ENCODE data around the gene ZNF891.

Gene ZNF891

GRCh38 chr12:133130038-133130807, at the start of gene ZNF891, which contains the start of gene ZNF10:
ZNF891 (minus strand) TSS chr12:133130274; CDS start chr12:133121918, 8,356 bp downstream.
ZNF10 (plus strand) TSS chr12:133130627; CDS start chr12:133144493, 13,866 bp downstream.
- FAIRE-seq, result no peak

DNA sequence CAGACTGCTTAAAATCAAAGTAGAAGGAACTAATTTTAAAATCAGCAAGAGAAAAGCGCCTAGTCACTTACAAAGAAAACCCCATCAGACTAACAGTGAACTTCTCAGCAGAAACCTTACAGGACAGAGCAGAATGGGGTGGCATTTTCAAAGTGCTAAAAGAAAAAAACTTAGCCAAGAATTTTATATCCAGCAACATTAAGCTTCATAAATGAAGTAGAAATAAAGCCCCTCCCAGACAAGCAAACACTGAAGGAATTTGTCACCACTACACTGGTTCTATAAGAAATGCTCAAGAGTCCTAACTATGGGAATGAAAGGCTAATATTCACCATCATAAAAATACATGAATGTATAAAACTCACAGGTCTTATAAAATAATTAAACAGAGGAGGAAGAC, 44.8 kb upstream of the ZNF891 start:
- no peak for FAIRE-seq

GRCh38 chr12:133172491-133172890, 42.4 kb upstream of the ZNF891 start:
- no peak for FAIRE-seq

DNA sequence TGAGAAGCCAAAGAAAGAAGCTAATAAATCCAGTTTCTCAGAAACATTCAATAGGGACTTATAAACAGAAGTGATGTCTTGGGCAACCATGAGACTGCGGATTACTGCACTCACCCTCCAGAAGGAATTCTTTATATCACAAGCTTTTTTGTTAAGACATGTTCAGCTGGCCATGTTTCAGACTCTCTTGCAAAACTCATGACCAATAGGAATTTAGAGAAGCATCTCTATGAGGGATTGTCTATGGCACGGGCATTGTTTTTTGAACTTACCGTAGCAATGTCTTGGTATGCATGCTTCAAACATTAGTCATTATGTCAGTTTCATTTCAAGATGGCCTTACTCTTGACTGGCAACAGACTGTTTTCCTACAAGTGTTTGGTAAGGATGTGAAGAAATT, 35.7 kb upstream of the ZNF891 start:
- FAIRE-seq, result no peak

DNA sequence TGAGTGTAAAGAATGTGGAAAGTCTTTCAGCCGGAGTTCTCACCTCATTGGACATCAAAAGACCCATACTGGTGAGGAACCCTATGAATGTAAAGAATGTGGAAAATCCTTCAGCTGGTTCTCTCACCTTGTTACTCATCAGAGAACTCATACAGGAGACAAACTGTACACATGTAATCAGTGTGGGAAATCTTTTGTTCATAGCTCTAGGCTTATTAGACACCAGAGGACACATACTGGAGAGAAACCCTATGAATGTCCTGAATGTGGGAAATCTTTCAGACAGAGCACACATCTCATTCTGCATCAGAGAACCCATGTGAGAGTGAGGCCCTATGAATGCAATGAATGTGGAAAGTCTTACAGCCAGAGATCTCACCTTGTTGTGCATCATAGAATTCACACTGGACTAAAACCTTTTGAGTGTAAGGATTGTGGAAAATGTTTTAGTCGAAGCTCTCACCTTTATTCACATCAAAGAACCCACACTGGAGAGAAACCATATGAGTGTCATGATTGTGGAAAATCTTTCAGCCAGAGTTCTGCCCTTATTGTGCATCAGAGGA, 26.1 kb upstream of the ZNF891 start:
- FAIRE-seq, result no peak

GRCh38 chr12:133145981-133146380, 15.9 kb upstream of the ZNF891 start:
- no peak for FAIRE-seq

GRCh38 chr12:133135747-133136146, 5.7 kb upstream of the ZNF891 start:
- FAIRE-seq, result no peak

DNA sequence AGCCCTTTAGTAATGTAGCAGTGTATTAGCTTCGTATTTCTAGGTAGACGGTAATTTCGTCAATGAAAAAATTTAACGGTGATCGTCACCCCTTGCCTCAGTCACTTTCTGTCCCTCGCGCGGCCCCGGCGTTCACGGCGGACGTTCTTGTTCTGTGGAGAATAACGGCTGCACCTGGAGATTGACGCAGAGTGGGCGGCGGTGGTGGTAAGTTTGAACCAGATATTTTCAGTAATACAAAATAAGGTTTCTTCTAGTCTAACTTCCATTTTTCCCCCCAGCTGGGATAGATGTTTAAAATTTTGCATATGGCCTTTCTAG, 694 bp upstream of the ZNF891 start:
- FAIRE-seq, result no peak

GRCh38 chr12:133129368-133130037, 571 bp downstream of the ZNF891 start:
- FAIRE-seq, result no peak

GRCh38 chr12:133124674-133125073, 5.4 kb downstream of the ZNF891 start:
- FAIRE-seq, result no peak

DNA sequence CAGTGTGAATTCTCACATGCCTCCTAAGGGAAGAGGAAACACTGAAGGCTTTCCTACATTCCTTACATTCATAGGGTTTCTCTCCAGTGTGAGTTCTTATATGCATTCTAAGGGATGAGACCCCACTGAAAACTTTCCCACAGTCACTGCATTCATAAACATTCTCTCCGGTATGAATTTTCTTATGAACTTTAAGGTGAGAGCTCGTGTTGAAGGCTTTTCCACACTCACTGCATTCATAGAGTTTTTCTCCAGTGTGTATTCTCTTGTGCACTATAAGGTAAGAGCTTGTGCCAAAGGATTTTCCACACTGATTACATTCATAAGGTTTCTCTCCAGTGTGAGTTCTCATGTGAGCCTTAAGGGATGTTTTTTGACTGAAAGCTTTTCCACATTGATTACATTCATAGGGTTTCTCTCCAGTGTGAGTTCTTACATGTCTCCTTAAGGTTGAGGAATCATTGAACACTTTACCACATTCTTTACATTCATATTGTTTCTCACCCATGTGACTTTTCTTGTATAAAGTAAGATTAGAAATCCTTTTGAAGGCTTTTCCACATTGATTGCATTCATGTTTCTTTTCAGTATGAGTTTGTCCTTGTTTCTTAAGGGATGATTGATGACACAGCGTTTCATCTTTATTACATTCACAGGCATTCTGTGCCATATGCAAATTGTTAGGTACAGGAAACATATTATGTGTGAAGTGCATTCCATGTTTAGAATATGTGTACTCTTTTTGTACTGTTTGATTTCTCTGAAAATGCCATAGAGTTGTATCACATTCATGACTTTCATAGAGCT, 9.5 kb downstream of the ZNF891 start:
- FAIRE-seq, result no peak

DNA sequence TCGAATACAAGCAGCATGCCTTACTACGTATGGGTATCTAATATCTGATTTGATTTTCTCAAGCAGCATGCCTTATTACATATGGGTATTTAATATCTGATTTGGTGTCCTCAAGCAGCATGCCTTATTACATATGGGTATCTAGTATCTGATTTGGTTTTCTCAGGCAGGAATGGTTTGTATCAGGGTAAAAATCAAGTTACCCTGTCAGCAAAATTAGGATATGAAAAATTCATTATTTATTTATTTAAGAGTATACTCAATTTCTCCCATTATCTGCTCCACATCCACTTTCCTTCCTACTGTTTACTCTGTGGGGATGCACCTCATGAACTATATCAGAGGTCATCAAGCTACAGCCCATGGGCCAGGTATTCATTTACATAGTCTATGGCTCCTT, 21.9 kb downstream of the ZNF891 start:
- no peak for FAIRE-seq

GRCh38 chr12:133107121-133107520, 23.0 kb downstream of the ZNF891 start:
- no peak for FAIRE-seq

- FAIRE-seq, result no peak
Observed at GRCh38 chr12:133106253-133106652, 23.8 kb downstream of the ZNF891 start.

DNA sequence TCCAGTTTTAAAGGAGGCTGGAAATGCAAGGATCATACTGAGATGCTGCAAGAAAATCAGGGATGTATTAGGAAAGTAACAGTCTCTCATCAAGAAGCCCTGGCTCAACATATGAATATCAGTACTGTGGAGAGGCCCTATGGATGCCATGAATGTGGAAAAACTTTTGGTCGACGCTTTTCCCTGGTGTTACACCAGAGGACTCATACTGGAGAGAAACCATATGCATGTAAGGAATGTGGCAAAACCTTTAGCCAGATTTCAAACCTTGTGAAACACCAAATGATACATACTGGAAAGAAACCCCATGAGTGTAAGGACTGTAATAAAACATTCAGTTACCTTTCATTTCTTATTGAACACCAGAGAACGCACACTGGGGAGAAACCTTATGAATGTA, 24.5 kb downstream of the ZNF891 start:
- FAIRE-seq, result no peak

DNA sequence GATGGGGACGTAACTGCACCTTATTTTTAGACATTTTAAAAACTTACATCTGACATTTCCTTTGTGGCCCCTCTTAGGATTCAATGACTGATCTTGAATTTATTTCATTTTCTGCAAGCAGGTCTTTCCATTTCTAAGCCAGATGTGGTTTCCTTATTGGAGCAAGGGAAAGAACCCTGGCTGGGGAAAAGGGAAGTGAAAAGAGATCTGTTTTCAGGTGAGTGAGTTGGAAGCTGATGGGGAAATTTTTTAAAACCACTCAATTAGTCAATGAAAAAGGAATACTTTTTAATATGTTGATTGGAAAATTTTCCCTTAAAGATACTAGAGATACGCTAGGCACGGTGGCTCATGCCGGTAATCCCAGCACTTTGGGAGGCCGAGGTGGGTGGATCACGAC, 46.7 kb downstream of the ZNF891 start:
- no peak for FAIRE-seq

GRCh38 chr12:133081159-133081780, 48.8 kb downstream of the ZNF891 start:
- no peak for FAIRE-seq

GRCh38 chr12:133080368-133081158, 49.5 kb downstream of the ZNF891 start, which contains the start of gene ZNF140:
ZNF140 (plus strand) TSS chr12:133080923; CDS start chr12:133081321, 398 bp downstream.
- FAIRE-seq, result peak; percentile 31

DNA sequence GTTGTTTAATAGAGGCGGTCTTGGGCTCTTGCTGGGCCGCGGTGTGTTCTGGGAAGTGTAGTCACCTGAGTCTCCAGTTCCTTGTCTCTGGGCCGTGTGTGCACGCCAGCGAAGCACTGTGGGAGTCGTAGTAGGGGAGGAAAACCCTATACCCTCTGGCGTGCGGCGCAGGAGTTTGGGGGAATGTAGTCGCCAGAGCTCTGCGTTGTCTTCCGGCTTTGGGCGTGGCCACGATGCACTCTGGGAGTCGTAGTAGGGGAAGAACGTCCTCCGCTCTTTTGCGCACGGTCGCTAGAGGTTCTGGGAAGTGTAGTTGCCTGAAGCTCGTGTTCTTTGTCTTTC, 50.1 kb downstream of the ZNF891 start:
- FAIRE-seq, result peak; percentile 98

- FAIRE-seq, result no peak
Observed at GRCh38 chr12:133073836-133074235, 56.2 kb downstream of the ZNF891 start.

DNA sequence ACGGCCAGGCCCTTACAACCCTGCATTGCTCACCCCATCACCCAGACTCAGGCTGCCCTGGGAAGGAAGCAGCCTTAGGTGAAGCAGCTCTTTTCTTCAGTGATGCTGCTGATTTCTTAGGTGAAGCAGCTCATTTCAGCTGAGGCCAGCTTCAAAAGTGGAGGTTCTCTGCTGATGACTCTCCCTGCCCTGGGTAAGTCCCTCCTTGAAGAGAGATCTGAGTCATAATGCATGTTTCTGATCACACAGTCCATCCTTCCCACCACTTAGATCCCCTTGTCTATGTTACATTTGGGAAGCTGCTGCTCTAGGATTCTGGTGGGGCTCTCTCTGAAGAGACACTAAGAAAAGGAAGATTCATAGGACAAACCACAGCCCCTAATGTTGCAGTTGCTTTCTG, 66.5 kb downstream of the ZNF891 start:
- no peak for FAIRE-seq

DNA sequence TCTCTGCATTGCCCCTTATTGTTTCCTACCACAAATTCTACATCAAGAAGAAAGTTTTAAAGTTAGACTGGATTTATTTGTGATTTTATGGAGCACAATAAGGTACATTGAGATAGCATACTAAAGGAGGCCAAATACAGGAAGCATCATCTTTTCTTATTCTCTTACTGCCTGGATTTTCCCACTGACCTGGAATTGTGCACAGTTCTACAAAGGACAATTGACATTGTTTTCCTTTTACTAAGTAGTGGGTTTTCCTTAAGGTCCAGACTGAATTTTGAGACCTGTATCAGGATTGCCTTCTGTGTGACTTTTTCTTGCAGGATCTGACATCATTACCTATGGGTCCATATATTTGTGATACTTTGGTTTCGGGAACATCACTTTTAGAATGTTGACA, 68.1 kb downstream of the ZNF891 start:
- no peak for FAIRE-seq

Measured in endometrium (tissue), 2 donors.